Measurements from ENCODE around the gene SPATS1. TPM values are rescaled to one million over a fixed set of nuclear protein-coding genes. Genes with fewer than 3 reads are reported as not detected.

The SPATS1 gene
- total and polyA plus RNA-seq, 2 of the 13 experiments (the other 11 are each of a cell fraction or from before 2014, with no cell fraction given) = not detected

DNA sequence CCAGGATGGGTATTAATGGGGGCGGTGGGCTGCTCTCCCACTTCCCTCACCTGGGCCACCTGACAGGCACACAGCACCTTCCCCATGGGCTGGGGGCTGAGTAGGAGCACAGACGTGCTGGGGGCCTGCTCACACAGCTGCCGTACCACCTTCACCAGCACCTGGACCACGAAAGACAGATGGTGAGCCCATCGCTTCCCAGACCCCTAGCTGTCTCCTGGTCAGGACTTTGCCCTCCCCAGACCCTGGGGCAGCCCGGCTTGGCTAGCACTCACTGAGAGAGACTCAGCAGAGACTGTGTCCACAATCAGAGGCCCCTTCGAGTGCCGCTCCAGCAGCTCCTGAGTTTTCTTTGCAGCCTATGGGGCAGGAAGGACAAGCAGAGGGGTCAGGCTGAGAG lies 41.3 kb upstream of the SPATS1 start:
- H3K79me2 ChIP-seq (ENCODE audit: insufficient read depth, low read length) = no peaks in the 10 kb centered on the region
- peaks cover 0 to 3% of the 10 kb centered on the region in 2 experiments; a peak in 1 of 5 replicates for H3K27me3 ChIP-seq (ENCODE audit: control insufficient read depth in 1 of 2, insufficient read depth in 2 of 2, low read length in 2 of 2)
- no peak for FAIRE-seq
- H3K4me1 ChIP-seq (ENCODE audit: insufficient read depth, low read length) = no peaks in the 10 kb centered on the region
- DNase-seq (ENCODE audit: low spot score) = no peak
- no peak for ATAC-seq
- H3K4me2 ChIP-seq (ENCODE audit: low read depth, low read length) = no peak overlapping the region
- no peaks in the 10 kb centered on the region for H4K20me1 ChIP-seq (ENCODE audit: insufficient read depth, low read length)
- H3K27ac ChIP-seq (ENCODE audit: extremely low read length, insufficient read depth, low read length) = no peak overlapping the region
- no peak overlapping the region for H3K9ac ChIP-seq (ENCODE audit: insufficient read depth, low read depth, low read length)
- BruUV-seq (replicated peaks) = no TSS peak
- TF ChIP-seq IRF1 (CRISPR knock-in tag; IDR thresholded peaks at IDR 0.05; ENCODE audit: low read depth) (no peak), KLF6 (CRISPR knock-in tag; IDR thresholded peaks at IDR 0.05) (no peak), ARID5B (CRISPR knock-in tag; IDR thresholded peaks at IDR 0.05) (no peak), CSRNP2 (CRISPR knock-in tag; conservative IDR thresholded peaks at IDR 0.05; ENCODE audit: low read depth) (no peak)
- 95% methylated on average over 7 of the region's 8 CpGs for WGBS (ENCODE audit: low lambda C conversion rate)
- in situ Hi-C loops (cut with HindIII; ENCODE audit: extremely low pct_ligation_motif_present, low pct_unique_long_range_greater_than_20kb) (no loop called here), intact Hi-C loops (cut with micrococcal nuclease; ENCODE audit: unreplicated experiment) (no loop called here)
- H3K9me3 ChIP-seq (ENCODE audit: low read length) = no peaks in the 10 kb centered on the region
- no peak overlapping the region for H2AFZ ChIP-seq (ENCODE audit: low read length)
- H3K4me3 ChIP-seq (replicated peaks in 1 of 3; ENCODE audit: insufficient read depth in 1 of 3, low read depth in 2 of 3, low read length in 3 of 3) = no peak overlapping the region
- POLR2A ChIA-PET = no interaction called here
- CTCF ChIA-PET (ENCODE audit: low intra/inter-chr PET ratio, low total read pairs) = no interaction called here
- peaks cover 43 to 46% of the 10 kb centered on the region in 2 experiments for H3K36me3 ChIP-seq (replicated peaks in 1 of 2; ENCODE audit: control insufficient read depth in 1 of 2, insufficient read depth in 2 of 2, low read length in 2 of 2)

Data from HepG2 (cell line).